ENCODE data around the gene LYG1.
"Not testable (repeated sequence)": the region's sequence is repeated elsewhere in the genome, so short reads cannot be mapped to it uniquely, and the experiment has no call there.

The LYG1 gene

GRCh38 chr2:99336804-99337112 lies 35.8 kb upstream of the LYG1 start:
- Histone ChIP-seq H3K4me2 (peak overlapping the region; percentile 56), H3K79me2 (ENCODE audit: insufficient read depth, low read depth) (peaks cover 68% of the 10 kb centered on the region), H3K4me3 (IDR thresholded peaks at IDR 0.05; ENCODE audit: insufficient read depth, low read depth, low read length) (peak overlapping the region; percentile 64), H4K20me1 (ENCODE audit: insufficient read depth) (peaks cover 27% of the 10 kb centered on the region), H3K27ac (peak overlapping the region; percentile 40), H3K36me3 (ENCODE audit: insufficient read depth) (no peaks in the 10 kb centered on the region), H3K27me3 (ENCODE audit: insufficient read depth, low read depth) (no peaks in the 10 kb centered on the region), H3K9ac (peak overlapping the region; percentile 69; the same call in 1 of the 2 replicates), H3K4me1 (ENCODE audit: low read depth, poor library complexity, severe bottlenecking) (peaks cover 42% of the 10 kb centered on the region), H2AFZ (ENCODE audit: low read depth) (peak overlapping the region; percentile 83)
- TF ChIP-seq, protein P1, sequence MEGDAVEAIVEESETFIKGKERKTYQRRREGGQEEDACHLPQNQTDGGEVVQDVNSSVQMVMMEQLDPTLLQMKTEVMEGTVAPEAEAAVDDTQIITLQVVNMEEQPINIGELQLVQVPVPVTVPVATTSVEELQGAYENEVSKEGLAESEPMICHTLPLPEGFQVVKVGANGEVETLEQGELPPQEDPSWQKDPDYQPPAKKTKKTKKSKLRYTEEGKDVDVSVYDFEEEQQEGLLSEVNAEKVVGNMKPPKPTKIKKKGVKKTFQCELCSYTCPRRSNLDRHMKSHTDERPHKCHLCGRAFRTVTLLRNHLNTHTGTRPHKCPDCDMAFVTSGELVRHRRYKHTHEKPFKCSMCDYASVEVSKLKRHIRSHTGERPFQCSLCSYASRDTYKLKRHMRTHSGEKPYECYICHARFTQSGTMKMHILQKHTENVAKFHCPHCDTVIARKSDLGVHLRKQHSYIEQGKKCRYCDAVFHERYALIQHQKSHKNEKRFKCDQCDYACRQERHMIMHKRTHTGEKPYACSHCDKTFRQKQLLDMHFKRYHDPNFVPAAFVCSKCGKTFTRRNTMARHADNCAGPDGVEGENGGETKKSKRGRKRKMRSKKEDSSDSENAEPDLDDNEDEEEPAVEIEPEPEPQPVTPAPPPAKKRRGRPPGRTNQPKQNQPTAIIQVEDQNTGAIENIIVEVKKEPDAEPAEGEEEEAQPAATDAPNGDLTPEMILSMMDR (conservative IDR thresholded peaks at IDR 0.05; ENCODE audit: low read depth, low read length), result no peak

DNA sequence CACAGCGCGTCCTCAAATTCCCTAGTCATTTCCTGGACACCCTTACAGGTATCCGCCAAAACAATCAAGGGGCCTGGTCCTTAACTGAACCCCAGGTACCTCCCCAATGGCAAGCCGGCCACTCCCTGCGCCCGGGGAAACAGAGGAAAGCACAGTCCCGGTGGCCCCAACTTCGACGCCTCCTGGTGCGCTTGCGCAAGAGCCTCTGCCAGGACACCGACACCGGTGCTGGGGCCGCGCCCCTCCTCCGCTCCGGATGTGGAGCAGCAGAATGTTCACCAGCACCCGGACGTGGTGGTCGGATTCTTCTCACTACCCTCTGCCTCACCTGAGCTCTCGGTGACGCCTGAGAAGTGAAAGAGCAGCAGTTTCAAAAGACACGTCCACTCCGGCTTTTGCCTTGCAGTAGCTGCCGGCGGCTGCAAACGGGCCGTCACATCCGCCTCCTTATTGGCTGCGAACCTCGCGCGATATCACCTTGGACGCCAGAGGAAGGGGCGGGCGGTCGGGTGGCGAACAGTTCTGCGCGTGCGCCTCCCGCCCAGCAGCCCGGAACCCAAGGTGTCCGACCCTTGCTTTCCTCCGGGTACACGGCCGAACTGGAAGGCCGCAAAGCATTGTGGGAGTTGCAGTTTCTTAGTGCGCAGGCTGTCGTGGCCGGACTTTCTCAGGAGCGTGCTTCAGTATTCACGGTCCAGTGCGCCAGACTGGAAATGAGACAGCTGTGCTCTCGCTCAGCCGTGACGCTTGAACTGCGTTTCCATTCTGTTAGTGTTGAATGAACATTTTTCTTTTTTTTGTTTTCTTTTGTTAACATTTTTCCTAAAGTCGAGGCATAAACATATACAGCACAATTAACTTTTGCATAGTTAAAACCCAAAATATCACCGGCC lies 35.2 kb upstream of the LYG1 start, which contains the start of gene TXNDC9:
Gene TXNDC9 (minus strand): TSS at position 423 of the 893 bp plus-strand sequence. CDS start 3,123 bp downstream, outside the sequence.
- Histone ChIP-seq H3K79me2 (ENCODE audit: insufficient read depth, low read depth) (peaks cover 62% of the 10 kb centered on the region), H3K27ac (peak within 1 kb of the TSS; percentile 40), H2AFZ (ENCODE audit: low read depth) (peak within 1 kb of the TSS; percentile 83), H3K4me1 (ENCODE audit: low read depth, poor library complexity, severe bottlenecking) (peaks cover 40% of the 10 kb centered on the region), H3K9ac (peak within 1 kb of the TSS; percentile 76), H3K36me3 (ENCODE audit: insufficient read depth) (no peaks in the 10 kb centered on the region), H3K4me3 (IDR thresholded peaks at IDR 0.05; ENCODE audit: insufficient read depth, low read depth, low read length) (peak within 1 kb of the TSS; percentile 86), H4K20me1 (ENCODE audit: insufficient read depth) (peaks cover 22% of the 10 kb centered on the region), H3K27me3 (ENCODE audit: insufficient read depth, low read depth) (no peaks in the 10 kb centered on the region), H3K4me2 (peak within 1 kb of the TSS; percentile 99)
- TF ChIP-seq, protein P1 (conservative IDR thresholded peaks at IDR 0.05; ENCODE audit: low read depth, low read length), result no peak

GRCh38 chr2:99325384-99325783 lies 24.4 kb upstream of the LYG1 start:
- Histone ChIP-seq H3K27ac (no peak overlapping the region), H4K20me1 (ENCODE audit: insufficient read depth) (no peaks in the 10 kb centered on the region), H3K27me3 (ENCODE audit: insufficient read depth, low read depth) (no peaks in the 10 kb centered on the region), H3K4me3 (IDR thresholded peaks at IDR 0.05; ENCODE audit: insufficient read depth, low read depth, low read length) (no peak overlapping the region), H3K79me2 (ENCODE audit: insufficient read depth, low read depth) (no peaks in the 10 kb centered on the region), H3K4me2 (no peak overlapping the region), H2AFZ (ENCODE audit: low read depth) (no peak overlapping the region), H3K4me1 (ENCODE audit: low read depth, poor library complexity, severe bottlenecking) (no peaks in the 10 kb centered on the region), H3K9ac (no peak overlapping the region), H3K36me3 (ENCODE audit: insufficient read depth) (peaks cover 20% of the 10 kb centered on the region; the same call in 1 of the 2 replicates)
- TF ChIP-seq, protein P1 (conservative IDR thresholded peaks at IDR 0.05; ENCODE audit: low read depth, low read length), result no peak

GRCh38 chr2:99317873-99318200 lies 16.8 kb upstream of the LYG1 start:
- H3K4me1 ChIP-seq (ENCODE audit: low read depth, poor library complexity, severe bottlenecking); H3K36me3 ChIP-seq (ENCODE audit: insufficient read depth); H3K4me3 ChIP-seq (IDR thresholded peaks at IDR 0.05; ENCODE audit: insufficient read depth, low read depth, low read length); H3K27me3 ChIP-seq (ENCODE audit: insufficient read depth, low read depth); H2AFZ ChIP-seq (ENCODE audit: low read depth); H3K9ac ChIP-seq; H4K20me1 ChIP-seq (ENCODE audit: insufficient read depth); H3K4me2 ChIP-seq; H3K27ac ChIP-seq; H3K79me2 ChIP-seq (ENCODE audit: insufficient read depth, low read depth): not testable (repeated sequence)
